Measurements from ENCODE around the gene DSCAML1. TPM values are rescaled to one million over a fixed set of nuclear protein-coding genes. Genes with fewer than 3 reads are reported as not detected.

DSCAML1 gene
- total and polyA plus RNA-seq, 2 experiments from 2014 or later = not detected

GRCh38 chr11:117647207-117647606 is 149.8 kb downstream of the DSCAML1 start:
- no peaks in the 10 kb centered on the region for H4K20me1 ChIP-seq (ENCODE audit: insufficient read depth)
- in situ Hi-C loops (cut with MboI) = no loop called here

GRCh38 chr11:117646411-117646810 is 150.6 kb downstream of the DSCAML1 start:
- Histone ChIP-seq H3K4me1 (ENCODE audit: insufficient read depth) (no peaks in the 10 kb centered on the region), H2AFZ (no peak overlapping the region), H3K9me3 (ENCODE audit: low read depth) (no peaks in the 10 kb centered on the region), H3K79me2 (ENCODE audit: insufficient read depth) (no peaks in the 10 kb centered on the region), H3K4me2 (ENCODE audit: unreplicated experiment) (no peak overlapping the region), H3K36me3 (ENCODE audit: low read depth) (no peaks in the 10 kb centered on the region), H3K9ac (no peak overlapping the region), H3F3A (ENCODE audit: insufficient read depth) (no peaks in the 10 kb centered on the region), H3K27me3 (replicated peaks; ENCODE audit: insufficient read depth) (peaks cover 11% of the 10 kb centered on the region; the same call in 1 of the 2 replicates), H3K9me2 (ENCODE audit: insufficient read depth) (no peaks in the 10 kb centered on the region), H3K4me3 (no peak overlapping the region), H3K27ac (no peak overlapping the region), H4K20me1 (ENCODE audit: insufficient read depth) (no peaks in the 10 kb centered on the region)
- DNase-seq = no peak
- in situ Hi-C loops (cut with MboI) = no loop called here
- 47 to 55% methylated on average over 6 of the region's 6 CpGs for WGBS, 2 experiments (ENCODE audit: low coverage in 1 of 2, low lambda C conversion rate in 2 of 2, missing lambda C conversion rate in 2 of 2)
- TF ChIP-seq EZH2phosphoT487 (IDR thresholded peaks at IDR 0.05; ENCODE audit: insufficient read depth, low read depth) (no peak), EZH2 (IDR thresholded peaks at IDR 0.05; ENCODE audit: insufficient read depth, poor library complexity, severe bottlenecking) (no peak)

More at GRCh38 chr11:117647207-117647606, 149.8 kb downstream of the DSCAML1 start:
- Histone ChIP-seq H3K4me1 (ENCODE audit: insufficient read depth) (no peaks in the 10 kb centered on the region), H3K4me3 (no peak overlapping the region), H3K9me3 (ENCODE audit: low read depth) (no peaks in the 10 kb centered on the region), H3K4me2 (ENCODE audit: unreplicated experiment) (no peak overlapping the region), H3F3A (ENCODE audit: insufficient read depth) (no peaks in the 10 kb centered on the region), H3K79me2 (ENCODE audit: insufficient read depth) (no peaks in the 10 kb centered on the region), H2AFZ (no peak overlapping the region), H3K27ac (no peak overlapping the region), H3K9ac (no peak overlapping the region), H3K27me3 (replicated peaks; ENCODE audit: insufficient read depth) (peaks cover 11% of the 10 kb centered on the region; the same call in 1 of the 2 replicates), H3K9me2 (ENCODE audit: insufficient read depth) (no peaks in the 10 kb centered on the region), H3K36me3 (ENCODE audit: low read depth) (no peaks in the 10 kb centered on the region)
- no peak for DNase-seq
- TF ChIP-seq EZH2 (IDR thresholded peaks at IDR 0.05; ENCODE audit: insufficient read depth, poor library complexity, severe bottlenecking) = no peak
- no peak for TF ChIP-seq EZH2phosphoT487 (IDR thresholded peaks at IDR 0.05; ENCODE audit: insufficient read depth, low read depth)
- 41 to 60% methylated on average over 3 of the region's 3 CpGs for WGBS, 2 experiments (ENCODE audit: low coverage in 1 of 2, low lambda C conversion rate in 2 of 2, missing lambda C conversion rate in 2 of 2)

GRCh38 chr11:117644403-117645155 is 152.4 kb downstream of the DSCAML1 start:
- 52 to 57% methylated on average over 26 of the region's 26 CpGs for WGBS, 2 experiments (ENCODE audit: low coverage in 1 of 2, low lambda C conversion rate in 2 of 2, missing lambda C conversion rate in 2 of 2)
- TF ChIP-seq EZH2 (IDR thresholded peaks at IDR 0.05; ENCODE audit: insufficient read depth, poor library complexity, severe bottlenecking) = no peak
- no peak for TF ChIP-seq EZH2phosphoT487 (IDR thresholded peaks at IDR 0.05; ENCODE audit: insufficient read depth, low read depth)
- Histone ChIP-seq H3K9ac (no peak overlapping the region), H3K9me2 (ENCODE audit: insufficient read depth) (no peaks in the 10 kb centered on the region), H3K4me3 (no peak overlapping the region), H3K27me3 (replicated peaks; ENCODE audit: insufficient read depth) (peaks cover 11% of the 10 kb centered on the region; the same call in 1 of the 2 replicates), H2AFZ (no peak overlapping the region), H4K20me1 (ENCODE audit: insufficient read depth) (no peaks in the 10 kb centered on the region), H3K4me1 (ENCODE audit: insufficient read depth) (no peaks in the 10 kb centered on the region), H3K9me3 (ENCODE audit: low read depth) (no peaks in the 10 kb centered on the region), H3K79me2 (ENCODE audit: insufficient read depth) (no peaks in the 10 kb centered on the region), H3K36me3 (ENCODE audit: low read depth) (no peaks in the 10 kb centered on the region), H3K27ac (no peak overlapping the region), H3K4me2 (ENCODE audit: unreplicated experiment) (no peak overlapping the region), H3F3A (ENCODE audit: insufficient read depth) (no peaks in the 10 kb centered on the region)
- no peak for DNase-seq
- in situ Hi-C loops (cut with MboI) = no loop called here

GRCh38 chr11:117643606-117644300 is 153.3 kb downstream of the DSCAML1 start:
- H4K20me1 ChIP-seq (ENCODE audit: insufficient read depth) = no peaks in the 10 kb centered on the region
- no peaks in the 10 kb centered on the region for H3K4me1 ChIP-seq (ENCODE audit: insufficient read depth)
- H3F3A ChIP-seq (ENCODE audit: insufficient read depth) = no peaks in the 10 kb centered on the region
- no peaks in the 10 kb centered on the region for H3K9me3 ChIP-seq (ENCODE audit: low read depth)
- no peaks in the 10 kb centered on the region for H3K79me2 ChIP-seq (ENCODE audit: insufficient read depth)
- H3K36me3 ChIP-seq (ENCODE audit: low read depth) = no peaks in the 10 kb centered on the region
- TF ChIP-seq EZH2phosphoT487 (IDR thresholded peaks at IDR 0.05; ENCODE audit: insufficient read depth, low read depth) (no peak), EZH2 (IDR thresholded peaks at IDR 0.05; ENCODE audit: insufficient read depth, poor library complexity, severe bottlenecking) (no peak)
- peaks cover 11% of the 10 kb centered on the region; the same call in 1 of the 2 replicates for H3K27me3 ChIP-seq (replicated peaks; ENCODE audit: insufficient read depth)
- DNase-seq = no peak
- H2AFZ ChIP-seq = no peak overlapping the region
- in situ Hi-C loops (cut with MboI) = no loop called here
- no peaks in the 10 kb centered on the region for H3K9me2 ChIP-seq (ENCODE audit: insufficient read depth)
- no peak overlapping the region for H3K4me3 ChIP-seq
- 42 to 50% methylated on average over 20 of the region's 20 CpGs for WGBS, 2 experiments (ENCODE audit: low coverage in 1 of 2, low lambda C conversion rate in 2 of 2, missing lambda C conversion rate in 2 of 2)
- no peak overlapping the region for H3K9ac ChIP-seq
- H3K4me2 ChIP-seq (ENCODE audit: unreplicated experiment) = no peak overlapping the region
- H3K27ac ChIP-seq = no peak overlapping the region
